Gastroesophageal sphincter (tissue), 4 donors: Measurements from ENCODE around the gene TRIM69. TPM values are rescaled to one million over a fixed set of nuclear protein-coding genes. Genes with fewer than 3 reads are reported as not detected.
"Not testable (repeated sequence)": the region's sequence is repeated elsewhere in the genome, so short reads cannot be mapped to it uniquely, and the experiment has no call there.

ENCODE experiments used
- ATAC-seq: fragments of 150-250 bp; one replicate; pipeline ENCODE4 v1.9.1; 2016; ENCODE audit warnings: mild to moderate bottlenecking, moderate library complexity
- H3K27ac ChIP-seq, 4 donors: fragments of 200-600 bp; sonication (generic) in 3 of 4; 1 replicate in 3 of 4; 2 replicates in 1 of 4; pipeline ENCODE4 v1.5.1; 2016 to 2019
- H3K27me3 ChIP-seq: fragments of 200-600 bp; sonication (generic); one replicate; pipeline ENCODE4 v1.5.1; 2019
- H3K36me3 ChIP-seq, 2 donors: fragments of 200-600 bp; sonication (generic); one replicate each; pipeline ENCODE4 v1.5.1; 2019; ENCODE audit warnings: control low read depth in 1 of 2
- H3K4me1 ChIP-seq, 3 donors: fragments of 200-600 bp; sonication (generic); 1 replicate in 2 of 3; 2 replicates in 1 of 3; pipeline ENCODE4 v1.5.1; 2016 to 2019; ENCODE audit warnings: control low read depth in 2 of 3
- H3K4me3 ChIP-seq, 2 donors: fragments of 200-600 bp; sonication (generic); one replicate each; pipeline ENCODE4 v1.5.1; 2019; ENCODE audit warnings: mild to moderate bottlenecking in 1 of 2, moderate library complexity in 1 of 2
- H3K9me3 ChIP-seq, 3 donors: fragments of 200-600 bp; sonication (generic); one replicate each; pipeline ENCODE4 v1.5.1; 2017 to 2019; ENCODE audit warnings: control low read depth in 2 of 3
- CTCF ChIP-seq, 4 experiments: fragments of 200-600 bp in 2 of 4; fragments of 450-650 bp in 2 of 4; sonication (generic) in 1 of 4; IDR thresholded peaks; one replicate each; pipeline ENCODE4 v1.5.1; 2017 to 2019; ENCODE audit warnings: antibody characterized with exemption in 4 of 4, mild to moderate bottlenecking in 2 of 4, moderate library complexity in 2 of 4
- EP300 ChIP-seq: sonication (generic); formaldehyde crosslinking; IDR thresholded peaks from one replicate; pipeline ENCODE4 v1.6.1; 2017; ENCODE audit warnings: antibody characterized with exemption, mild to moderate bottlenecking
- POLR2A ChIP-seq, 2 donors: fragments of 450-650 bp; IDR thresholded peaks; one replicate each; pipeline ENCODE4 v1.6.1; 2017; ENCODE audit warnings: antibody characterized with exemption in 2 of 2, mild to moderate bottlenecking in 2 of 2, moderate library complexity in 1 of 2
- POLR2AphosphoS5 ChIP-seq: sonication (generic); formaldehyde crosslinking; IDR thresholded peaks from one replicate; pipeline ENCODE4 v1.6.1; 2017; ENCODE audit warnings: antibody characterized with exemption
- WGBS, 2 donors: methylation state at CpG; one replicate each; pipeline ENCODE4 v1.1.5; 2018; ENCODE audit warnings: low coverage in 1 of 2; 5-methylcytosine and 5-hydroxymethylcytosine counted together
- total RNA-seq, 4 donors: library from RNA; depleted of rRNA; stranded (reverse); fragments of >200 nt; gene quantifications; one replicate each; pipeline ENCODE4 v1.1.0, GENCODE V29; 2016

TRIM69 gene
- total RNA-seq, 4 donors from 2014 or later = 22.9 to 31.1 (median 24.3) TPM

DNA sequence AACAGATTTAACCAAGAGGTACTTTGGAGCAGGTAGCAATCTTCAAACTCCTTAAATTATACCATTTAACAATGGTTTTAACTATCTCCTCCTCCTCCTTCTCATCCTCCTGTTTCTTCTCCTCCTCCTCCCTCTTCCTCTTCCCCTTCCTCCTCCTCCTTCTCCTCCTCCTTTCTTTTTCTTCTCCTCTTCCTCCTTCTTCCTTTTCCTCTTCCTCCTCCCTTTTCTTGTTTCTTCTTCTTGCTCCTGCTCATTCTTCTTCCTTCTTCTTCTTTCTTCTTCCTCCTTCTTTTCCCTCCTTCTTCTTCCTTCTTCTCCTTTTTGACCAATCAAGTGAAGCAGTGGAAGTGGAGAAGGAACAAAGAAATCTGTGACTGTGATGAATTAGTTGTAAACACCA, 39.3 kb upstream of the TRIM69 start:
- TF ChIP-seq CTCF (IDR thresholded peaks at IDR 0.05) = no peak
- TF ChIP-seq POLR2A (IDR thresholded peaks at IDR 0.05) = no peak
- no peak for TF ChIP-seq POLR2AphosphoS5
- no peak for TF ChIP-seq EP300
- Histone ChIP-seq H3K27me3 (peaks cover 4% of the 10 kb centered on the region), H3K4me1 (no peaks in the 10 kb centered on the region), H3K27ac (no peak overlapping the region), H3K4me3 (no peak overlapping the region), H3K36me3 (no peaks in the 10 kb centered on the region), H3K9me3 (peaks cover 0 to 23% (median 0%) of the 10 kb centered on the region in 3 donors)
- no peak for ATAC-seq

GRCh38 chr15:44698641-44699040, 37.7 kb upstream of the TRIM69 start:
- H3K27ac ChIP-seq = no peak overlapping the region
- no peak for ATAC-seq
- no peak for TF ChIP-seq CTCF (IDR thresholded peaks at IDR 0.05)
- TF ChIP-seq EP300 = no peak
- no peak for TF ChIP-seq POLR2AphosphoS5
- TF ChIP-seq POLR2A (IDR thresholded peaks at IDR 0.05) = no peak
- H3K36me3 ChIP-seq = no peaks in the 10 kb centered on the region
- WGBS, 2 donors = 75 to 83% methylated on average over 2 of the region's 2 CpGs
- peaks cover 4% of the 10 kb centered on the region for H3K27me3 ChIP-seq
- H3K4me3 ChIP-seq = no peak overlapping the region
- no peaks in the 10 kb centered on the region for H3K4me1 ChIP-seq
- H3K9me3 ChIP-seq = peaks cover 0 to 32% (median 0%) of the 10 kb centered on the region in 3 donors

DNA sequence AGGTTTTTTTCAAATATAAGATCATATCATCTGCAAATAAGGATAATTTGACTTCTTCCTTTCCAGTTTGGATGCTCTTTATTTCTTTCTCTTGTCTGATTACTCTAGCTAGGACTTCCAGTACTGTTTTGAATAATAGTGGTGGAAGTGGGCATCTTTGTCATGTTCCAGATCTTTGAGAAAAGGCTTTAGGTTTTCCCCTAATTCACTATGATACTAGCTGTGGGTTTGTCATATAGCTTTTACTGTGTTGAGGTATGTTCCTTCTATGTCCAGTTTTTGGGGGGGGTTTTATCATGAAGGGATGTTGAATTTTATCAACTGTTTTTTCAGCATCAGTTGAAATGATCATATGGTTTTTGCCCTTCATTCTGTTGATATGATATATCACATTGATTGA, 35.7 kb upstream of the TRIM69 start:
- not testable (repeated sequence) for ATAC-seq, H3K4me1 ChIP-seq
- peaks cover 0 to 32% (median 0%) of the 10 kb centered on the region in 3 donors for H3K9me3 ChIP-seq

DNA sequence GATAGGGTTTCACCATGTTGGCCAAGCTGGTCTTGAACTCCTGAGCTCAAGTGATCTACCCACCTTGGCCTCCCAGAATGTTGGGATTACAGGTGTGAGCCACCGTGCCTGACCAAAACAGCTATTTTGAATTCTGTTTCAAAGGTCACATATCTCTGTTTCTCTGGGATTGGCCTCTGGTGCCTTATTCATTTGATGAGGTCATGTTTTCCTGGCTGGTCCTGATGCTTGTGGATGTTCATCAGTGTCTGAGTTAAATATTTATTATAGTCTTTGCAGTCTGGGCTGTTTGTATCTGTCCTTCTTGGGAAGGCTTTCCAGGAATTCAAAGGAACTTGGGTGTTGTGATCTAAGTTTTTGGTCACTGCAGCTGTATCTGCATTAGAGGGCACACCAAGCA, 30.3 kb upstream of the TRIM69 start:
- ATAC-seq = no peak
- Histone ChIP-seq H3K36me3 (no peaks in the 10 kb centered on the region), H3K9me3 (peaks cover 0 to 16% (median 0%) of the 10 kb centered on the region in 3 donors), H3K27me3 (peaks cover 3% of the 10 kb centered on the region), H3K4me3 (no peak overlapping the region), H3K4me1 (peaks cover 0 to 7% (median 0%) of the 10 kb centered on the region in 3 donors), H3K27ac (no peak overlapping the region)
- TF ChIP-seq CTCF (IDR thresholded peaks at IDR 0.05) = no peak
- no peak for TF ChIP-seq POLR2AphosphoS5
- TF ChIP-seq EP300 = no peak
- no peak for TF ChIP-seq POLR2A (IDR thresholded peaks at IDR 0.05)
- WGBS, 2 donors = 60% methylated on average over 1 of the region's 1 CpG; no CpG with 5 or more reads in 1 of the 2 donors

More for the DNA sequence above, 35.7 kb upstream of the TRIM69 start:
- not testable (repeated sequence) for H3K27ac ChIP-seq, H3K36me3 ChIP-seq, H3K4me3 ChIP-seq, H3K27me3 ChIP-seq

- Histone ChIP-seq H3K9me3 (peaks cover 0 to 14% (median 0%) of the 10 kb centered on the region in 3 donors), H3K27me3 (peaks cover 3% of the 10 kb centered on the region), H3K4me1 (peaks cover 0 to 7% (median 0%) of the 10 kb centered on the region in 3 donors), H3K36me3 (no peaks in the 10 kb centered on the region), H3K27ac (no peak overlapping the region), H3K4me3 (no peak overlapping the region)
- WGBS, 2 donors = 100% methylated on average over 2 of the region's 2 CpGs; no CpG with 5 or more reads in 1 of the 2 donors
- no peak for ATAC-seq
- TF ChIP-seq CTCF (IDR thresholded peaks at IDR 0.05) (no peak), POLR2AphosphoS5 (no peak), POLR2A (IDR thresholded peaks at IDR 0.05) (no peak), EP300 (no peak)
Measured at GRCh38 chr15:44706401-44706800, 29.9 kb upstream of the TRIM69 start.
